SU-DHL-6 (cell line): ENCODE measurements around the gene WDR46.

ENCODE experiments used
- H2AFZ ChIP-seq: fragments of 200-600 bp; sonication (generic); 2 replicates; pipeline ENCODE4 v1.6.1; 2014; ENCODE audit warnings: low read depth, mild to moderate bottlenecking, moderate library complexity, mixed read lengths, antibody characterized with exemption, low read length; ENCODE audit not compliant: severe bottlenecking
- H3F3A ChIP-seq: fragments of 200-600 bp; shearing (Covaris generic); 2 replicates; pipeline ENCODE4 v1.6.0; 2016; ENCODE audit warnings: antibody characterized with exemption, mild to moderate bottlenecking; ENCODE audit not compliant: insufficient read depth
- H3K27ac ChIP-seq: fragments of 200-600 bp; sonication (generic); 2 replicates; pipeline ENCODE4 v1.5.1; 2016; ENCODE audit warnings: low read depth, mild to moderate bottlenecking, low read length, moderate library complexity, mixed read lengths
- H3K27me3 ChIP-seq: fragments of 200-600 bp; sonication (generic), shearing (Covaris generic); 2 replicates; pipeline ENCODE4 v1.6.0; 2014; ENCODE audit warnings: mild to moderate bottlenecking, low read length
- H3K36me3 ChIP-seq: fragments of 200-600 bp; sonication (generic); 2 replicates; pipeline ENCODE4 v1.6.1; 2014; ENCODE audit warnings: mild to moderate bottlenecking, low read length, mixed read lengths
- H3K4me2 ChIP-seq: fragments of 300-600, 200-600 bp; shearing (Covaris generic), sonication (generic); 2 replicates; pipeline ENCODE4 v1.6.0; 2014; ENCODE audit warnings: low read length, low read depth, mild to moderate bottlenecking; ENCODE audit not compliant: poor library complexity, severe bottlenecking
- H3K4me3 ChIP-seq: fragments of 200-600 bp; sonication (generic); 2 replicates; pipeline ENCODE4 v1.5.1; 2014; ENCODE audit warnings: antibody characterized with exemption, low read length, mild to moderate bottlenecking, mixed read lengths; ENCODE audit not compliant: insufficient read depth, poor library complexity, severe bottlenecking
- H3K79me2 ChIP-seq: fragments of 200-600 bp; sonication (generic); 2 replicates; pipeline ENCODE4 v1.6.1; 2014; ENCODE audit warnings: mild to moderate bottlenecking, low read length, moderate library complexity; ENCODE audit not compliant: insufficient read depth
- H3K9ac ChIP-seq: fragments of 200-600 bp; sonication (generic); 2 replicates; pipeline ENCODE4 v1.7.0; 2014; ENCODE audit warnings: mild to moderate bottlenecking, low read length
- H3K9me2 ChIP-seq: fragments of 200-600 bp; sonication (generic); replicated peaks from 2 replicates; pipeline ENCODE4 v1.6.1; 2014; ENCODE audit warnings: low read length; ENCODE audit not compliant: insufficient read depth
- H3K9me3 ChIP-seq: fragments of 200-600 bp; sonication (generic); 2 replicates; pipeline ENCODE4 v1.6.1; 2014; ENCODE audit warnings: low read length, mixed read lengths; ENCODE audit not compliant: insufficient read depth
- H4K20me1 ChIP-seq: fragments of 200-600 bp; sonication (generic); 2 replicates; pipeline ENCODE4 v1.6.1; 2014; ENCODE audit warnings: low read depth, mild to moderate bottlenecking, antibody characterized with exemption, low read length, moderate library complexity, mixed read lengths
- CTCF ChIP-seq: fragments of 200-600 bp; sonication (generic); IDR thresholded peaks from one replicate; pipeline ENCODE4 v1.5.1; 2017; ENCODE audit warnings: antibody characterized with exemption, mild to moderate bottlenecking, low read length, moderate library complexity; ENCODE audit not compliant: insufficient read depth, poor library complexity, severe bottlenecking
- EZH2phosphoT487 ChIP-seq: fragments of 200-600 bp; sonication (generic), shearing (Covaris generic); conservative IDR thresholded peaks from 2 replicates; pipeline ENCODE4 v1.6.1; 2018; ENCODE audit warnings: mild to moderate bottlenecking, antibody characterized with exemption, low read length, moderate library complexity, mixed read lengths

The WDR46 gene

GRCh38 chr6:33278810-33279209 is 10.2 kb downstream of the WDR46 start:
- Histone ChIP-seq H3K36me3 (peaks cover 16% of the 10 kb centered on the region), H2AFZ (no peak overlapping the region), H3K9me3 (no peaks in the 10 kb centered on the region), H3F3A (peaks cover 68% of the 10 kb centered on the region), H3K27ac (peak overlapping the region; percentile 90; the same call in 1 of the 2 replicates), H3K27me3 (no peaks in the 10 kb centered on the region), H3K9me2 (no peaks in the 10 kb centered on the region), H3K79me2 (peaks cover 18% of the 10 kb centered on the region), H3K9ac (no peak overlapping the region), H4K20me1 (peaks cover 9% of the 10 kb centered on the region; the same call in 1 of the 2 replicates), H3K4me2 (no peak overlapping the region), H3K4me3 (no peak overlapping the region)
- TF ChIP-seq CTCF (no peak), EZH2phosphoT487 (no peak)

DNA sequence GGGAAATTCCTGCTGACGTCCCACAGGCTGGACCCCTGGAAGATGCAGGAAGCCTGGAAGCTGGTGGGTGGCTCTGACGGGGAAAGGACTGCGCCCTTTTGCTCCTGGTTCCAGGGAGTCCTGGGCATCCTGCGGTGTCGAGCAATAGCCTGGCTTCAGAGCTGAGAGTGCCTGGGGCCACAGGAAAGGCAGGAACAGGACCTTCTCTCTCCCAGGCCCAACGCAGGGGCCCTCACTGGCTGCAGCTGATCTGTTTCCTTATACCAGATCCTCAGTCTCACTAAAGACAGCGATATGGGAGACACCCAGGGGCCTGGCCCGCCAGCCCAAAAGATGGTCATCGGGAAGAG is 10.7 kb downstream of the WDR46 start:
- H4K20me1 ChIP-seq: peaks cover 13% of the 10 kb centered on the region
- H3K27ac ChIP-seq: peak overlapping the region; percentile 90
- peaks cover 22% of the 10 kb centered on the region for H3K79me2 ChIP-seq
- no peak overlapping the region for H2AFZ ChIP-seq
- no peaks in the 10 kb centered on the region for H3K27me3 ChIP-seq
- H3F3A ChIP-seq: peaks cover 73% of the 10 kb centered on the region
- H3K4me3 ChIP-seq: no peak overlapping the region
- H3K36me3 ChIP-seq: peaks cover 21% of the 10 kb centered on the region
- H3K4me2 ChIP-seq: peak overlapping the region; percentile 88
- TF ChIP-seq CTCF (no peak), EZH2phosphoT487 (no peak)
- H3K9me3 ChIP-seq: no peaks in the 10 kb centered on the region
- 0 out of 2 replicates have a peak overlapping the region, but pooled peaks have one; percentile 75 for H3K9ac ChIP-seq
- H3K9me2 ChIP-seq: no peaks in the 10 kb centered on the region

DNA sequence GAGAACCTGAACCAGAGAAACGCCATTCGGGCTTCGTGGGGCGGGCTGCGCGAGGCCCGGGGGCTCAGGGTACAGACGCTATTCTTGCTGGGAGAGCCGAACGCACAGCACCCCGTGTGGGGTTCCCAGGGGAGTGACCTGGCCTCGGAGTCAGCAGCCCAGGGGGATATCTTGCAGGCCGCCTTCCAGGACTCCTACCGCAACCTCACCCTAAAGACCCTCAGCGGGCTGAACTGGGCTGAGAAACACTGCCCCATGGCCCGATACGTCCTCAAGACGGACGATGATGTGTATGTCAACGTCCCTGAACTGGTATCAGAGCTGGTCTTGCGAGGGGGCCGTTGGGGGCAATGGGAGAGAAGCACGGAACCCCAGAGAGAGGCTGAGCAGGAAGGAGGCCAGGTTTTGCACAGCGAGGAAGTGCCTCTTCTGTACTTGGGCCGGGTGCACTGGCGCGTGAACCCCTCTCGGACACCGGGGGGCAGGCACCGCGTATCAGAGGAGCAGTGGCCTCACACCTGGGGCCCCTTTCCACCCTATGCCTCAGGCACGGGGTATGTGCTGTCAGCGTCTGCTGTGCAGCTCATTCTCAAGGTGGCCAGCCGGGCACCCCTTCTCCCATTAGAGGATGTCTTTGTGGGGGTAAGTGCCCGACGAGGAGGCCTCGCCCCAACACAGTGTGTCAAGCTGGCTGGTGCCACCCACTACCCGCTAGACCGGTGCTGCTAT is 11.2 kb downstream of the WDR46 start:
- Histone ChIP-seq H3K36me3 (peaks cover 26% of the 10 kb centered on the region), H3K27ac (peak overlapping the region; percentile 90), H3K4me2 (peak overlapping the region; percentile 88), H3F3A (peaks cover 78% of the 10 kb centered on the region), H3K79me2 (peaks cover 28% of the 10 kb centered on the region), H4K20me1 (peaks cover 16% of the 10 kb centered on the region), H3K9me3 (no peaks in the 10 kb centered on the region), H3K9me2 (no peaks in the 10 kb centered on the region), H3K27me3 (no peaks in the 10 kb centered on the region), H3K9ac (peak overlapping the region; percentile 75), H3K4me3 (peak overlapping the region; percentile 76), H2AFZ (peak overlapping the region; percentile 3)
- TF ChIP-seq CTCF (no peak), EZH2phosphoT487 (no peak)
